K562 (cell line): ENCODE results near the gene APBA2. TPM values are rescaled to one million over a fixed set of nuclear protein-coding genes. Genes with fewer than 3 reads are reported as not detected.

Experiments
- polyA plus RNA-seq, 8 experiments: library from polyadenylated mRNA; depleted of rRNA in 4 of 8; stranded (reverse) in 5 of 8; unstranded in 3 of 8; fragments of >200 nt; fragmentation: Nextera tagmentation in 2 of 8; fragmentation: Illumina TruSeq in 1 of 8; extraction: Ambion mirVana in 2 of 8; extraction: Trizol in 1 of 8; gene quantifications; 2 replicates each; pipeline versions ENCODE4 v1.2.1 to v1.2.3, GENCODE V29; 2011 to 2014; ENCODE audit warnings: inconsistent platforms in 1 of 8, missing spikeins in 1 of 8
- total RNA-seq, 7 experiments: library from RNA; depleted of rRNA in 6 of 7; stranded (reverse); fragments of >200 nt in 6 of 7; fragmentation: Illumina TruSeq in 2 of 7; extraction: Trizol in 2 of 7; gene quantifications; 2 replicates each; pipeline versions ENCODE4 v1.2.1 to v1.2.3, GENCODE V29; 2011 to 2021; ENCODE audit warnings: low replicate concordance in 1 of 7
- TF ChIP-seq, protein P1 (sequence below), 2 experiments: fragments of 450-650 bp; formaldehyde crosslinking in 1 of 2; IDR thresholded peaks; 2 replicates each; pipeline versions ENCODE4 v1.4.0 to v1.6.1; 2014 to 2020; ENCODE audit warnings: mild to moderate bottlenecking in 2 of 2, borderline replicate concordance in 1 of 2, low read depth in 1 of 2
- TF ChIP-seq, protein P2 (sequence below): fragments of 450-650 bp; formaldehyde crosslinking; IDR thresholded peaks from 2 replicates; pipeline ENCODE4 v1.4.0; 2022; ENCODE audit warnings: missing genetic modification characterization

Gene APBA2
- total and polyA plus RNA-seq, 9 of the 15 experiments (the other 6 are each of a cell fraction or from before 2014, with no cell fraction given) = 0.24 to 40.9 (median 25.2) TPM

DNA sequence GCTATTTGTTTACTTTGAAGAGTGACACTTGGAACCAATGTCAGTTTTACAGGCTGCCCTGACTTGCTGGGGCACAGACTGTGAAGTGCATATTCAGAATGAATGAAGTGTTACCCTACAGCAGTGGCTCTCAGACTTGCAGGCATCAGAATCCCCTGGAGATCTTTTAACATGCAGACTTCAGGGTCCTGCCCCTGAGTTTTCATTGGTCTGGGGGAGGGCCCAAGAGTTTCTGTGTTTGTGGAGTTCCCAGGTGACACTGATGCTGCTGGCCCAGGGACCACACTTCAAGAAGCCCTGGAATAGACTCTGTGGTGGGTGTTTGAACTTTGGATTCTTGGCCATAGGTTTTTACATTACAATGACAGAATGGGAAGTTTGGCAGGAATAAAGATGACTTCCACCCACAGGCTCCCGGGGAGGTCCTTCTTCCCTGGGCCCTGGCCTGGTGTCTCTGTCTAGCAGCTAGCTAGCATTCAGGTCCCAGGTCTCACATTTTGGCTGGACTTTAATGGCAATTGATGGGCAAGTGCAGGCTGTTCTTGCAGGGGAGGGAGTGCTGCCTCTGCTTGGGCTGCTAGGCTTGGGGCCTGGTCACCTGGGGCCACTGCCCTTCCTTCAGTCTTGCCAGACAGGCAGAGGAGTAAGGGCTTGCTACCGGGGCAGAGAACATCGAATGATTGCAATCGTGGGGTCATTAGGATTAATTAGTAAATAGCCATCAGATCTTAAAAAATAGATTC, 149.0 kb downstream of the APBA2 start (continued):
- TF ChIP-seq, protein P1, sequence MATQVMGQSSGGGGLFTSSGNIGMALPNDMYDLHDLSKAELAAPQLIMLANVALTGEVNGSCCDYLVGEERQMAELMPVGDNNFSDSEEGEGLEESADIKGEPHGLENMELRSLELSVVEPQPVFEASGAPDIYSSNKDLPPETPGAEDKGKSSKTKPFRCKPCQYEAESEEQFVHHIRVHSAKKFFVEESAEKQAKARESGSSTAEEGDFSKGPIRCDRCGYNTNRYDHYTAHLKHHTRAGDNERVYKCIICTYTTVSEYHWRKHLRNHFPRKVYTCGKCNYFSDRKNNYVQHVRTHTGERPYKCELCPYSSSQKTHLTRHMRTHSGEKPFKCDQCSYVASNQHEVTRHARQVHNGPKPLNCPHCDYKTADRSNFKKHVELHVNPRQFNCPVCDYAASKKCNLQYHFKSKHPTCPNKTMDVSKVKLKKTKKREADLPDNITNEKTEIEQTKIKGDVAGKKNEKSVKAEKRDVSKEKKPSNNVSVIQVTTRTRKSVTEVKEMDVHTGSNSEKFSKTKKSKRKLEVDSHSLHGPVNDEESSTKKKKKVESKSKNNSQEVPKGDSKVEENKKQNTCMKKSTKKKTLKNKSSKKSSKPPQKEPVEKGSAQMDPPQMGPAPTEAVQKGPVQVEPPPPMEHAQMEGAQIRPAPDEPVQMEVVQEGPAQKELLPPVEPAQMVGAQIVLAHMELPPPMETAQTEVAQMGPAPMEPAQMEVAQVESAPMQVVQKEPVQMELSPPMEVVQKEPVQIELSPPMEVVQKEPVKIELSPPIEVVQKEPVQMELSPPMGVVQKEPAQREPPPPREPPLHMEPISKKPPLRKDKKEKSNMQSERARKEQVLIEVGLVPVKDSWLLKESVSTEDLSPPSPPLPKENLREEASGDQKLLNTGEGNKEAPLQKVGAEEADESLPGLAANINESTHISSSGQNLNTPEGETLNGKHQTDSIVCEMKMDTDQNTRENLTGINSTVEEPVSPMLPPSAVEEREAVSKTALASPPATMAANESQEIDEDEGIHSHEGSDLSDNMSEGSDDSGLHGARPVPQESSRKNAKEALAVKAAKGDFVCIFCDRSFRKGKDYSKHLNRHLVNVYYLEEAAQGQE (IDR thresholded peaks at IDR 0.05; ENCODE audit: borderline replicate concordance) = no peak
- TF ChIP-seq, protein P1 (CRISPR knock-in tag; IDR thresholded peaks at IDR 0.05; ENCODE audit: low read depth) = no peak
- TF ChIP-seq, protein P2, sequence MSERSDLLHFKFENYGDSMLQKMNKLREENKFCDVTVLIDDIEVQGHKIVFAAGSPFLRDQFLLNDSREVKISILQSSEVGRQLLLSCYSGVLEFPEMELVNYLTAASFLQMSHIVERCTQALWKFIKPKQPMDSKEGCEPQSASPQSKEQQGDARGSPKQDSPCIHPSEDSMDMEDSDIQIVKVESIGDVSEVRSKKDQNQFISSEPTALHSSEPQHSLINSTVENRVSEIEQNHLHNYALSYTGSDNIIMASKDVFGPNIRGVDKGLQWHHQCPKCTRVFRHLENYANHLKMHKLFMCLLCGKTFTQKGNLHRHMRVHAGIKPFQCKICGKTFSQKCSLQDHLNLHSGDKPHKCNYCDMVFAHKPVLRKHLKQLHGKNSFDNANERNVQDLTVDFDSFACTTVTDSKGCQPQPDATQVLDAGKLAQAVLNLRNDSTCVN (CRISPR knock-in tag) = no peak
